OCI-LY7 (cell line): ENCODE data around the gene SEM1.

Source experiments
- CTCF ChIP-seq: fragments of 200-600 bp; sonication (generic); conservative IDR thresholded peaks from 2 replicates; pipeline ENCODE4 v1.5.1; 2014; ENCODE audit warnings: mild to moderate bottlenecking, antibody characterized with exemption, low read length, moderate library complexity, mixed read lengths
- EZH2phosphoT487 ChIP-seq: fragments of 200-600 bp; sonication (generic); IDR thresholded peaks from 2 replicates; pipeline ENCODE4 v1.6.1; 2018; ENCODE audit warnings: low read depth, borderline replicate concordance, mild to moderate bottlenecking, mixed run types, antibody characterized with exemption, low read length, moderate library complexity, mixed read lengths

GRCh38 chr7:96685353-96685752 lies 24.3 kb downstream of the SEM1 start:
- TF ChIP-seq EZH2phosphoT487 (no peak), CTCF (no peak)
